Activated T-helper 1 cell treated with anti-CD3 and anti-CD28 coated beads, Interleukin-2, amount 50 U/mL, for 16 hours (primary cell): ENCODE measurements around the gene PROX1.

Experiments
- DNase-seq, 2 donors: peaks; one replicate each; pipeline ENCODE4 v3.0.0-alpha.2; 2020; ENCODE audit warnings: low read depth in 1 of 2, low spot score in 1 of 2

Gene PROX1

GRCh38 chr1:213987927-213988506 lies at the start of gene PROX1:
Gene PROX1 (plus strand): TSS chr1:213987973. CDS start chr1:213996536, 8,563 bp downstream.
- no peak for DNase-seq

- DNase-seq: no peak
Observed at GRCh38 chr1:213938776-213939175, 49.0 kb upstream of the PROX1 start.

- no peak for DNase-seq
Observed at GRCh38 chr1:213939888-213940287, 47.9 kb upstream of the PROX1 start.

- no peak for DNase-seq
Observed at GRCh38 chr1:213940947-213941346, 46.8 kb upstream of the PROX1 start.

- no peak for DNase-seq
Observed at GRCh38 chr1:213942061-213942460, 45.7 kb upstream of the PROX1 start.

GRCh38 chr1:213947200-213947801 lies 40.5 kb upstream of the PROX1 start:
- no peak for DNase-seq

GRCh38 chr1:213951876-213952275 lies 35.9 kb upstream of the PROX1 start:
- DNase-seq: no peak

- DNase-seq: no peak
Observed at GRCh38 chr1:213953806-213954205, 34.0 kb upstream of the PROX1 start.

- DNase-seq: no peak
Observed at GRCh38 chr1:213956295-213956770, 31.4 kb upstream of the PROX1 start.

GRCh38 chr1:213958346-213958745 lies 29.4 kb upstream of the PROX1 start:
- DNase-seq: no peak

GRCh38 chr1:213960963-213961362 lies 26.8 kb upstream of the PROX1 start:
- no peak for DNase-seq

- no peak for DNase-seq
Observed at GRCh38 chr1:213962508-213962907, 25.3 kb upstream of the PROX1 start.

- DNase-seq: no peak
Observed at GRCh38 chr1:213966122-213966521, 21.7 kb upstream of the PROX1 start.

GRCh38 chr1:213968146-213968825 lies 19.5 kb upstream of the PROX1 start:
- DNase-seq: no peak

GRCh38 chr1:213969958-213970555 lies 17.7 kb upstream of the PROX1 start:
- DNase-seq: no peak

- no peak for DNase-seq
Observed at GRCh38 chr1:213972141-213972540, 15.6 kb upstream of the PROX1 start.

- DNase-seq: no peak
Observed at GRCh38 chr1:213973129-213973528, 14.6 kb upstream of the PROX1 start.

GRCh38 chr1:213976665-213977485 lies 10.9 kb upstream of the PROX1 start:
- DNase-seq: no peak

GRCh38 chr1:213977486-213977842 lies 10.3 kb upstream of the PROX1 start:
- DNase-seq: no peak

- DNase-seq: no peak
Observed at GRCh38 chr1:213977909-213978308, 9.9 kb upstream of the PROX1 start.
